Mesothelial cell of epicardium (in vitro differentiated cells): ENCODE data around the gene APEH. TPM values are rescaled to one million over a fixed set of nuclear protein-coding genes. Genes with fewer than 3 reads are reported as not detected.

Experiments
- DNase-seq, 2 experiments: peaks; one replicate each; pipeline ENCODE4 v3.0.0; 2021; ENCODE audit warnings: low spot score in 2 of 2; ENCODE audit not compliant: unreplicated experiment in 2 of 2
- H3K27ac Mint-ChIP-seq: 2 replicates; pipeline ENCODE4 v1.8.0; 2021; ENCODE audit warnings: mixed read lengths
- H3K27me3 Mint-ChIP-seq: 2 replicates; pipeline ENCODE4 v1.8.0; 2021; ENCODE audit warnings: low read depth, mixed read lengths
- H3K36me3 Mint-ChIP-seq: 2 replicates; pipeline ENCODE4 v1.8.0; 2021; ENCODE audit warnings: mixed read lengths
- H3K4me1 Mint-ChIP-seq: 2 replicates; pipeline ENCODE4 v1.8.0; 2021; ENCODE audit warnings: mixed read lengths
- H3K4me3 Mint-ChIP-seq: 2 replicates; pipeline ENCODE4 v1.8.0; 2021; ENCODE audit warnings: mild to moderate bottlenecking, moderate library complexity, mixed read lengths
- H3K9me3 Mint-ChIP-seq: 2 replicates; pipeline ENCODE4 v1.8.0; 2021; ENCODE audit warnings: mixed read lengths
- CTCF ChIP-seq: fragments of 200-600 bp; sonication (generic); IDR thresholded peaks from one replicate; pipeline ENCODE4 v1.5.0; 2021; ENCODE audit warnings: antibody characterized with exemption; ENCODE audit not compliant: unreplicated experiment
- total RNA-seq: library from RNA; stranded (reverse); gene quantifications from 3 replicates; pipeline ENCODE4 v1.2.1, GENCODE V29; 2021

Gene APEH
- total RNA-seq, 1 donor from 2014 or later = 111 TPM

DNA sequence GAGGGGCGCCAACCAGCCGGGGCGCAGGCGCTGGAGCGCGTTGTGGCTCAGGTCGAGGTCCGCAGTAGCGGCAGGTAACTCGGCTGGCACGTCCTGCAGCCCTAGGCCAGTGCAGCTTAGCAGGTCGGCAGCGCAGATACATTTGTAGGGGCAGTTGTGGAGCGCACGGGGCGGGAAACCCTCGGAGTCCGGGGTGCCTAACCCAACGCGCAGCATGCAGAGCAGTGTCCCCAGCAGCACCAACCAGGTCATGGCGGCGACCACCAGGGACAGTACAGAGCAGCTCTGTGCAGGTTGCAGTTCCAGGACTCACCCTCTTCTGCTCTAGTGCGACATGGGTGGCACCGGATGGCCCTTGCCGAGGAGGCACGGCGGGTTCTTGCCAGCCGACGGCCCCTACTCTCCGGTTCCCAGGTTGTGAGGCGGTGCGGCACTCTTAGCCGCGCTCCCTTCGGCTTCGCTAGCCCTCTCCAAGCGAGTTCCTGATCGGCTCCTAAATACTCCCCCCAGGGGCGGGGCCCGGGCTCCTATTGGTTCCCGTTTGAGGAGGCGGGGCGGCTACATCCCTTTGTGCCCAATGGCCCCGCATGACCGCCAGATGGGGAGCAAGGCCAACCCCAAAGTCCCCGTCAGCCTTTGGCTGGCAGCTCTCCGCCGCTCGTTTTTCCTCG lies 45.2 kb downstream of the APEH start, which contains the start of gene AMIGO3:
Gene AMIGO3, minus strand, starts transcription at position 471 of the 671 bp plus-strand sequence. Its CDS starts 219 bp downstream, at position 252.
- Mint-ChIP-seq H3K4me1 (peaks cover 25% of the 10 kb centered on the region), H3K27me3 (peaks cover 2% of the 10 kb centered on the region), H3K36me3 (no peaks in the 10 kb centered on the region), H3K4me3 (peak within 1 kb of the TSS; percentile 80), H3K9me3 (no peaks in the 10 kb centered on the region), H3K27ac (peak within 1 kb of the TSS; percentile 88)
- DNase-seq = peak; percentile 81 to 91
- TF ChIP-seq CTCF = peak; percentile 57

DNA sequence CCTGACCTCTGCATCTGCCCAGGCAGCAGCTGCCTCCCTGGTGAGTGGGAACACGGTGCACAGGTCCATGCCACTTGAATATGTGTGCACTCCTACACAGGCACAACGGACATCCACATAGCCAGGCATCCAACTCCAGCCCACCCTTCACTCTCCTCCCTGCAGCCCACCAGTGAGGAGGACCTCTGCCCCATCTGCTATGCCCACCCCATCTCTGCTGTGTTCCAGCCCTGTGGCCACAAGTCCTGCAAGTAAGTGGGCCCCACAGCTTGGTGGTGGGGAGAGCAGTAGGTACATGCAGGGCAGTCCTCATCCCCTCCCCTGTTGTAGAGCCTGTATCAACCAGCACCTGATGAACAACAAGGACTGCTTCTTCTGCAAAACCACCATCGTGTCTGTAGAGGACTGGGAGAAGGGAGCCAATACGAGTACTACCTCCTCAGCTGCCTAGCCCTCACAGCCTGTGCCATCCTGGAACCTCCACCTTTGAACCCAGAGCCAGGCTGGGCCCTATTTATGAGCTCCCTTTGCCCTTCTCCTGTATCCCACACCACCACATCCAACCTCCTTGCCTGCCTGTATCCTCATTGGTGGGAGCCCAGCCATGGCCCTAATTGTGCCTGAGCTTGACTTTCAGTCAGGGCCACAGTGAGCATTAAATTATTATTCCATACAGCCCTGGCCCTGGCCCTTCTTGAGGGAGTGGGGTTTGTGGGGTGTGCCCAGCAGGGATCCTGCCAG lies 46.9 kb downstream of the APEH start:
- Mint-ChIP-seq H3K9me3 (no peaks in the 10 kb centered on the region), H3K36me3 (no peaks in the 10 kb centered on the region), H3K27ac (no peak overlapping the region), H3K4me1 (peaks cover 26% of the 10 kb centered on the region), H3K4me3 (peak overlapping the region; percentile 29), H3K27me3 (peaks cover 2% of the 10 kb centered on the region)
- no peak for TF ChIP-seq CTCF
- DNase-seq = peak in 1 of 2 experiments; percentile 36

DNA sequence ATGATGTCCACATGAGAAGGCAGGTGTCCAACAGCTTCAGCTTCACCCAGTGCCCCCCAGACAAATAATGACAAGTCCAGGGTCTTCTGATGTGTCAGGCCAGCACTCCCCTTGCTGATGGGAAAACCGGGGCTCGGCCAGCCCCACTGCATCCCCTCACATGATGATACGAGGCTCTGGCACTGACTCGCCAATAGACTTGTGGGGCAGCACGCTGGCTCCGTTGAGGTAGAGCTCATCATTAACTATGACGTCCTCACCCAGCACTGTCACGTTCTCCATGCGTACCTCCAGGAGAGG lies 47.4 kb downstream of the APEH start:
- Mint-ChIP-seq H3K4me1 (peaks cover 26% of the 10 kb centered on the region), H3K27ac (no peak overlapping the region), H3K4me3 (peak overlapping the region; percentile 29), H3K9me3 (no peaks in the 10 kb centered on the region), H3K36me3 (no peaks in the 10 kb centered on the region), H3K27me3 (peaks cover 2% of the 10 kb centered on the region)
- TF ChIP-seq CTCF = no peak
- no peak for DNase-seq

GRCh38 chr3:49721896-49722781 lies 48.0 kb downstream of the APEH start:
- Mint-ChIP-seq H3K27ac (peak overlapping the region; percentile 75), H3K4me3 (peak overlapping the region; percentile 95), H3K4me1 (peaks cover 26% of the 10 kb centered on the region), H3K27me3 (peaks cover 2% of the 10 kb centered on the region), H3K36me3 (no peaks in the 10 kb centered on the region), H3K9me3 (no peaks in the 10 kb centered on the region)
- no peak for TF ChIP-seq CTCF
- no peak for DNase-seq

DNA sequence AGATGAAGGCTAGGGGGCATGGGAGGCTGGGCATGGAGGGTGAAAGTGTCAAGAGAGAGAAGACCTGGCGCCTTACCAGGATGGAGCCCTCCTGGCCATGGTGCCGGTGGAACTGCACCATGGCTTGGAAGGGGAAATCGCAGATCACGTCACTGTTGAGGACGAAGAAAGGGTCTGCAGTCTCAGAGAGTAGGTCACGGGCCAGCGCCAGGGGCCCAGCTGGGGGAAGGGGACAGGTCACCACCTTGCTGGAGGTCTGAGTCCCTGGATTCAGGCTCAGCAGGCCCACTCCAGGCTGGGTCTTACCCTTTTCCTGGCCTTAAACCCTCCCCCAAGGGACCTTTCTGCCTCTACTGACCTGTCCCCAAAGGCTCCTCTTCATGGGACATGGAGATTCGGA lies 48.7 kb downstream of the APEH start:
- peak overlapping the region; percentile 95 for H3K4me3 Mint-ChIP-seq
- no peak for TF ChIP-seq CTCF
- no peaks in the 10 kb centered on the region for H3K36me3 Mint-ChIP-seq
- peak in 1 of 2 experiments; percentile 37 for DNase-seq
- peak overlapping the region; percentile 96 for H3K27ac Mint-ChIP-seq
- H3K27me3 Mint-ChIP-seq = peaks cover 2% of the 10 kb centered on the region
- H3K4me1 Mint-ChIP-seq = peaks cover 26% of the 10 kb centered on the region
- H3K9me3 Mint-ChIP-seq = no peaks in the 10 kb centered on the region
